ENCODE data around the gene IMPG2.

GRCh38 chr3:101333883-101334282, 13.5 kb upstream of the IMPG2 start:
- TF ChIP-seq, protein P1, sequence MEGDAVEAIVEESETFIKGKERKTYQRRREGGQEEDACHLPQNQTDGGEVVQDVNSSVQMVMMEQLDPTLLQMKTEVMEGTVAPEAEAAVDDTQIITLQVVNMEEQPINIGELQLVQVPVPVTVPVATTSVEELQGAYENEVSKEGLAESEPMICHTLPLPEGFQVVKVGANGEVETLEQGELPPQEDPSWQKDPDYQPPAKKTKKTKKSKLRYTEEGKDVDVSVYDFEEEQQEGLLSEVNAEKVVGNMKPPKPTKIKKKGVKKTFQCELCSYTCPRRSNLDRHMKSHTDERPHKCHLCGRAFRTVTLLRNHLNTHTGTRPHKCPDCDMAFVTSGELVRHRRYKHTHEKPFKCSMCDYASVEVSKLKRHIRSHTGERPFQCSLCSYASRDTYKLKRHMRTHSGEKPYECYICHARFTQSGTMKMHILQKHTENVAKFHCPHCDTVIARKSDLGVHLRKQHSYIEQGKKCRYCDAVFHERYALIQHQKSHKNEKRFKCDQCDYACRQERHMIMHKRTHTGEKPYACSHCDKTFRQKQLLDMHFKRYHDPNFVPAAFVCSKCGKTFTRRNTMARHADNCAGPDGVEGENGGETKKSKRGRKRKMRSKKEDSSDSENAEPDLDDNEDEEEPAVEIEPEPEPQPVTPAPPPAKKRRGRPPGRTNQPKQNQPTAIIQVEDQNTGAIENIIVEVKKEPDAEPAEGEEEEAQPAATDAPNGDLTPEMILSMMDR (conservative IDR thresholded peaks at IDR 0.05; ENCODE audit: low read depth, low read length), result no peak
- TF ChIP-seq EZH2 (IDR thresholded peaks at IDR 0.05; ENCODE audit: low read length, unreplicated experiment), result no peak
